Measurements from ENCODE around the gene TSHZ3. TPM values are rescaled to one million over a fixed set of nuclear protein-coding genes. Genes with fewer than 3 reads are reported as not detected.

Gene TSHZ3
- polyA plus RNA-seq, 1 donor from 2014 or later, result 2.4 TPM

DNA sequence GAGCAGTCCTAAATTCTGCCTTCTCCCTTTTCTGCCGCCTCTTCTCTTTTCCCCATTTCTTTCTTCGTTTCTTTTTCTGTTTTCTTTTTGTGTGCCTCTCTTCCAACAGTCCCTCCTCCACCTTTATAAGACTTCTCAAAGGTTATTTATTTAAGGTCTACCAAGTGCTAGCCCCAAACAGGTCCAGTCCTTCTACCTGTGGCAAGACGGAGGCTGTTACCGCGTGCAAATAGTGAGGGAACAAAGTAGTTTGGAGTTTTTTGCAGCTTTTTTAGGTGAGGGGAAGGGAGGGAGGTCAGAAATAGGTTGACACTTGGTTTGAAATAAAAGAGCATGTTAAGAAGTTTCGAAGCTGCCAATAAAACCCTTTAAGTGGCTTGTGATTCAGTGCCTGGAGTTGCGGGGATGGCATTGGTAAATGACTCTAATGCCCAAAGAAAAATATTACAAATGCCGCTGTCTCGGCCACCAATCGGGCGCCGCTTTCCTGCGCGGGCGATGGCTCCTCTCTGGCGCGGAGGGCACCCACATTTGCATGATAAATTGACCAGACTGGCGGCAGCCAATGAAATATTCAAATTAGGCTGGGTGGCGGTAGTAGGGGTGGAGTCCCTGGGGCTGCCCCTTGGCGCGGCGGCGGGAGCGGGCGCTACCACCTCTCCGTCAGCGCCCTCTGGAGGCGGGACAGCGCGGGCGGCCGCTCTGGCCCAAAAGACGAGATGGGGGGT lies 7.5 kb upstream of the TSHZ3 start:
- H3K36me3 ChIP-seq (ENCODE audit: insufficient read depth, low read length), result no peaks in the 10 kb centered on the region
- no peak overlapping the region for H3K9ac ChIP-seq (ENCODE audit: low read length)
- TF ChIP-seq, protein P1, sequence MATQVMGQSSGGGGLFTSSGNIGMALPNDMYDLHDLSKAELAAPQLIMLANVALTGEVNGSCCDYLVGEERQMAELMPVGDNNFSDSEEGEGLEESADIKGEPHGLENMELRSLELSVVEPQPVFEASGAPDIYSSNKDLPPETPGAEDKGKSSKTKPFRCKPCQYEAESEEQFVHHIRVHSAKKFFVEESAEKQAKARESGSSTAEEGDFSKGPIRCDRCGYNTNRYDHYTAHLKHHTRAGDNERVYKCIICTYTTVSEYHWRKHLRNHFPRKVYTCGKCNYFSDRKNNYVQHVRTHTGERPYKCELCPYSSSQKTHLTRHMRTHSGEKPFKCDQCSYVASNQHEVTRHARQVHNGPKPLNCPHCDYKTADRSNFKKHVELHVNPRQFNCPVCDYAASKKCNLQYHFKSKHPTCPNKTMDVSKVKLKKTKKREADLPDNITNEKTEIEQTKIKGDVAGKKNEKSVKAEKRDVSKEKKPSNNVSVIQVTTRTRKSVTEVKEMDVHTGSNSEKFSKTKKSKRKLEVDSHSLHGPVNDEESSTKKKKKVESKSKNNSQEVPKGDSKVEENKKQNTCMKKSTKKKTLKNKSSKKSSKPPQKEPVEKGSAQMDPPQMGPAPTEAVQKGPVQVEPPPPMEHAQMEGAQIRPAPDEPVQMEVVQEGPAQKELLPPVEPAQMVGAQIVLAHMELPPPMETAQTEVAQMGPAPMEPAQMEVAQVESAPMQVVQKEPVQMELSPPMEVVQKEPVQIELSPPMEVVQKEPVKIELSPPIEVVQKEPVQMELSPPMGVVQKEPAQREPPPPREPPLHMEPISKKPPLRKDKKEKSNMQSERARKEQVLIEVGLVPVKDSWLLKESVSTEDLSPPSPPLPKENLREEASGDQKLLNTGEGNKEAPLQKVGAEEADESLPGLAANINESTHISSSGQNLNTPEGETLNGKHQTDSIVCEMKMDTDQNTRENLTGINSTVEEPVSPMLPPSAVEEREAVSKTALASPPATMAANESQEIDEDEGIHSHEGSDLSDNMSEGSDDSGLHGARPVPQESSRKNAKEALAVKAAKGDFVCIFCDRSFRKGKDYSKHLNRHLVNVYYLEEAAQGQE (IDR thresholded peaks at IDR 0.05; ENCODE audit: borderline replicate concordance), result no peak
- TF ChIP-seq SMC3 (conservative IDR thresholded peaks at IDR 0.05; ENCODE audit: poor library complexity) (no peak), POLR2AphosphoS5 (IDR thresholded peaks at IDR 0.05) (no peak), TAF1 (IDR thresholded peaks at IDR 0.05; ENCODE audit: low read depth) (no peak), EP300 (conservative IDR thresholded peaks at IDR 0.05; ENCODE audit: poor library complexity, severe bottlenecking) (no peak), MXI1 (conservative IDR thresholded peaks at IDR 0.05; ENCODE audit: poor library complexity, severe bottlenecking) (no peak), EZH2 (IDR thresholded peaks at IDR 0.05; ENCODE audit: borderline replicate concordance, insufficient read depth, low read length, poor library complexity, severe bottlenecking) (no peak), RAD21 (conservative IDR thresholded peaks at IDR 0.05) (no peak)
- TF ChIP-seq, protein P2, sequence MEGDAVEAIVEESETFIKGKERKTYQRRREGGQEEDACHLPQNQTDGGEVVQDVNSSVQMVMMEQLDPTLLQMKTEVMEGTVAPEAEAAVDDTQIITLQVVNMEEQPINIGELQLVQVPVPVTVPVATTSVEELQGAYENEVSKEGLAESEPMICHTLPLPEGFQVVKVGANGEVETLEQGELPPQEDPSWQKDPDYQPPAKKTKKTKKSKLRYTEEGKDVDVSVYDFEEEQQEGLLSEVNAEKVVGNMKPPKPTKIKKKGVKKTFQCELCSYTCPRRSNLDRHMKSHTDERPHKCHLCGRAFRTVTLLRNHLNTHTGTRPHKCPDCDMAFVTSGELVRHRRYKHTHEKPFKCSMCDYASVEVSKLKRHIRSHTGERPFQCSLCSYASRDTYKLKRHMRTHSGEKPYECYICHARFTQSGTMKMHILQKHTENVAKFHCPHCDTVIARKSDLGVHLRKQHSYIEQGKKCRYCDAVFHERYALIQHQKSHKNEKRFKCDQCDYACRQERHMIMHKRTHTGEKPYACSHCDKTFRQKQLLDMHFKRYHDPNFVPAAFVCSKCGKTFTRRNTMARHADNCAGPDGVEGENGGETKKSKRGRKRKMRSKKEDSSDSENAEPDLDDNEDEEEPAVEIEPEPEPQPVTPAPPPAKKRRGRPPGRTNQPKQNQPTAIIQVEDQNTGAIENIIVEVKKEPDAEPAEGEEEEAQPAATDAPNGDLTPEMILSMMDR (IDR thresholded peaks at IDR 0.05; ENCODE audit: poor library complexity, severe bottlenecking), result no peak
- no peak overlapping the region for H3K4me3 ChIP-seq (ENCODE audit: low read length)
- peaks cover 76% of the 10 kb centered on the region for H3K27me3 ChIP-seq (ENCODE audit: insufficient read depth, low read depth, low read length)
- H3K4me2 ChIP-seq (ENCODE audit: low read length), result no peak overlapping the region
- no peak overlapping the region for H2AFZ ChIP-seq (ENCODE audit: low read depth, low read length)
- no peaks in the 10 kb centered on the region for H3F3A ChIP-seq (ENCODE audit: insufficient read depth, low read length, poor library complexity, severe bottlenecking)
- no peaks in the 10 kb centered on the region for H3K9me2 ChIP-seq (ENCODE audit: insufficient read depth, low read length)
- no peaks in the 10 kb centered on the region for H3K79me2 ChIP-seq (replicated peaks; ENCODE audit: insufficient read depth, low read length)
- no peaks in the 10 kb centered on the region for H3K9me3 ChIP-seq (ENCODE audit: low read length)
- no peak overlapping the region for H3K27ac ChIP-seq (ENCODE audit: low read length)
- no peaks in the 10 kb centered on the region for H4K20me1 ChIP-seq (ENCODE audit: insufficient read depth)

DNA sequence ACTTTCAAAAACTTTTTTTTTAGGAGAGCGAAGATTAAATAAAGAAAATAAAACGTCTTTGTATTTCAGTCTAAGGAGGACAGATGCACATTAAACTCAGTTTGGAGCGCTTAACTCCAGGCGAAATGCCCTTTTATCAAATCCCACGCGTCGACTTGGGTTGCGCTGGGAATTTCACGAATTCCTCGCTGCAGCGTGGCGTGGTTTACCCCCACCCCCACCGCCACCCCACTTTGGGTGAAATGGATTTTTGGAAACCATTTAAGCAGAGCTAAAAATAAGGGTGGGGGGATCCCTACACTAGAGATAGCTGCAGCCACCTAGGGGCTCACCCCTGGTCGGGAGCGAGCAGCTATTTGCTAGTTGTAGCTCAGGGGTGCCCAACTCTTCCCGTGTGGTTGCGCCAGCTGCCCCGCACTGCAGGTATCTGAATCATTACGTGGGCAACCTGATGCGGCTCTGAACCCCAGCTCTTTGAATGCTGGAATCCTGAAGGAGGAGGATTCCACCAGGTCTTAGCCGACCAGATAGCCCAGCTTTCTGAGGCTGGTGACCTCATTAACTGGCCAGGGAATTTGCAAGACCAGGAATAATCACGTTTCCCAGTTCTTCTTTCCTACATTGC lies 6.5 kb upstream of the TSHZ3 start:
- H4K20me1 ChIP-seq (ENCODE audit: insufficient read depth), result no peaks in the 10 kb centered on the region
- H3K4me3 ChIP-seq (ENCODE audit: low read length), result no peak overlapping the region

More for the DNA sequence above, 6.5 kb upstream of the TSHZ3 start:
- Histone ChIP-seq H3K27ac (ENCODE audit: low read length) (no peak overlapping the region), H3K36me3 (ENCODE audit: insufficient read depth, low read length) (no peaks in the 10 kb centered on the region), H3K9me3 (ENCODE audit: low read length) (no peaks in the 10 kb centered on the region), H3K9me2 (ENCODE audit: insufficient read depth, low read length) (no peaks in the 10 kb centered on the region), H3K27me3 (ENCODE audit: insufficient read depth, low read depth, low read length) (peaks cover 84% of the 10 kb centered on the region), H3F3A (ENCODE audit: insufficient read depth, low read length, poor library complexity, severe bottlenecking) (no peaks in the 10 kb centered on the region), H3K9ac (ENCODE audit: low read length) (no peak overlapping the region), H3K79me2 (replicated peaks; ENCODE audit: insufficient read depth, low read length) (no peaks in the 10 kb centered on the region), H2AFZ (ENCODE audit: low read depth, low read length) (no peak overlapping the region), H3K4me2 (ENCODE audit: low read length) (no peak overlapping the region)
- TF ChIP-seq TAF1 (IDR thresholded peaks at IDR 0.05; ENCODE audit: low read depth), result no peak
- TF ChIP-seq POLR2AphosphoS5 (IDR thresholded peaks at IDR 0.05), result no peak
- TF ChIP-seq EZH2 (IDR thresholded peaks at IDR 0.05; ENCODE audit: borderline replicate concordance, insufficient read depth, low read length, poor library complexity, severe bottlenecking), result no peak
- no peak for TF ChIP-seq SMC3 (conservative IDR thresholded peaks at IDR 0.05; ENCODE audit: poor library complexity)
- TF ChIP-seq EP300 (conservative IDR thresholded peaks at IDR 0.05; ENCODE audit: poor library complexity, severe bottlenecking), result no peak
- TF ChIP-seq, protein P1 (IDR thresholded peaks at IDR 0.05; ENCODE audit: borderline replicate concordance), result no peak
- no peak for TF ChIP-seq RAD21 (conservative IDR thresholded peaks at IDR 0.05)
- TF ChIP-seq, protein P2 (IDR thresholded peaks at IDR 0.05; ENCODE audit: poor library complexity, severe bottlenecking), result no peak
- no peak for TF ChIP-seq MXI1 (conservative IDR thresholded peaks at IDR 0.05; ENCODE audit: poor library complexity, severe bottlenecking)
